ENCODE measurements around the gene SYT9.

Gene SYT9

DNA sequence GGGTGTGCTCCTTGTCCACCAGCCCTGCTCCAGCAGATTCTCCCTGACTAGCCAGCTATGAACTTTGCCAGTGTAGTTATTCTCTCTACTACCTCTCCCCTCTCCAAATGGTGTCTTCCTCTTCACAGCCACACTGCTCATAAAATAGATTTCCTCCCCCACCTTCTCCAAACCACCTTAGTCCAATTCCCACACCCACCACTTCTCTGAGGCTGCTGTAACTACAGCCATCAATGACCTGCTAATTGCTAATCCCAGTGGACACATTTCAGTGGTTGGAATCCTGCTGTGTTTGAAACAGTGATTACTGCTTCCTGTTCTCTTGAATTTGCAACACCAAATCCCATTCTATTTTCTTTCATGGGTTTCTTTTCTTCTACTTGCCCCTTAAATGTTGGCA, 23.4 kb downstream of the SYT9 start:
- no peak overlapping the region for H3K27ac ChIP-seq (ENCODE audit: low read length)
- no peak overlapping the region for H3K4me3 ChIP-seq (ENCODE audit: low read length)
- H3K36me3 ChIP-seq (ENCODE audit: control insufficient read depth, low read depth, low read length) = no peaks in the 10 kb centered on the region
- H3K4me1 ChIP-seq (ENCODE audit: control insufficient read depth, low read depth, low read length) = no peaks in the 10 kb centered on the region
- no peak overlapping the region for H3K9ac ChIP-seq (ENCODE audit: low read length)
- H3K9me3 ChIP-seq (ENCODE audit: control insufficient read depth, low read depth, low read length) = no peaks in the 10 kb centered on the region
- no peaks in the 10 kb centered on the region for H3K27me3 ChIP-seq (ENCODE audit: control insufficient read depth, insufficient read depth, low read length)

DNA sequence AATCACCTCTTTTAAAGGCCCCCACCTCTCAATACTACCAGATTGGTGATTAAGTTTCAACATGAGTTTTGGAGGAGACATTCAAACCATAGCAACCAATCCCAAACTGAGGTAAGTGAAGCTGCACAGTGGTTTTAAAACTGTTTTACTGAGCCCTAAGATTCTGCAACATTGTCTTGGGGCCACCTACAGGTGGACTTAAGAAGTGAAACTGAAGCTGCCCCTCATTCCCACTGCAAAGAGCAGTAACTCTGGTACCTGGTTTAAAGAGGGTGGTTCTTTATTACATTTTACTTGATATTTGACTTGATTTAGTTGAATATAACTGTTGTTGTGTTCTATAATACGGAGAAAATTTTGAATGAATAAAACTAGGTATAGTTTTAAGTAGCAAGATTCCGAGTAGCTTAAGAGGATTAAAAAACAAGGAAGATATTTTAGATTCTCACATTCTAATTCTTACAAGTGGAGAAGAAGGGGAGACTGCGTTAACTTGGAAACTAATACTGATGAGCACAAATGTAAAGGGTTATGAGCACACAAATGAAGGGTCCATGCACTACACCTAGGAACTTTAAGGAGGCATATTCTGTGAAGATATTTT, 26.7 kb downstream of the SYT9 start:
- Histone ChIP-seq H3K4me1 (ENCODE audit: control insufficient read depth, low read depth, low read length) (no peaks in the 10 kb centered on the region), H3K36me3 (ENCODE audit: control insufficient read depth, low read depth, low read length) (no peaks in the 10 kb centered on the region), H3K9ac (ENCODE audit: low read length) (no peak overlapping the region), H3K27me3 (ENCODE audit: control insufficient read depth, insufficient read depth, low read length) (no peaks in the 10 kb centered on the region), H3K4me3 (ENCODE audit: low read length) (no peak overlapping the region), H3K27ac (ENCODE audit: low read length) (no peak overlapping the region), H3K9me3 (ENCODE audit: control insufficient read depth, low read depth, low read length) (no peaks in the 10 kb centered on the region)

GRCh38 chr11:7279676-7280075, 28.0 kb downstream of the SYT9 start:
- no peaks in the 10 kb centered on the region for H3K9me3 ChIP-seq (ENCODE audit: control insufficient read depth, low read depth, low read length)
- H3K9ac ChIP-seq (ENCODE audit: low read length) = no peak overlapping the region
- no peak overlapping the region for H3K27ac ChIP-seq (ENCODE audit: low read length)
- no peaks in the 10 kb centered on the region for H3K27me3 ChIP-seq (ENCODE audit: control insufficient read depth, insufficient read depth, low read length)
- no peaks in the 10 kb centered on the region for H3K36me3 ChIP-seq (ENCODE audit: control insufficient read depth, low read depth, low read length)
- no peaks in the 10 kb centered on the region for H3K4me1 ChIP-seq (ENCODE audit: control insufficient read depth, low read depth, low read length)
- no peak overlapping the region for H3K4me3 ChIP-seq (ENCODE audit: low read length)

- Histone ChIP-seq H3K27ac (ENCODE audit: low read length) (no peak overlapping the region), H3K9me3 (ENCODE audit: control insufficient read depth, low read depth, low read length) (peaks cover 4% of the 10 kb centered on the region), H3K27me3 (ENCODE audit: control insufficient read depth, insufficient read depth, low read length) (no peaks in the 10 kb centered on the region), H3K36me3 (ENCODE audit: control insufficient read depth, low read depth, low read length) (no peaks in the 10 kb centered on the region), H3K9ac (ENCODE audit: low read length) (no peak overlapping the region), H3K4me1 (ENCODE audit: control insufficient read depth, low read depth, low read length) (no peaks in the 10 kb centered on the region), H3K4me3 (ENCODE audit: low read length) (no peak overlapping the region)
These were observed 29.4 kb downstream of the SYT9 start for GRCh38 chr11:7281079-7281478.

- H3K4me3 ChIP-seq (ENCODE audit: low read length) = no peak overlapping the region
- H3K4me1 ChIP-seq (ENCODE audit: control insufficient read depth, low read depth, low read length) = no peaks in the 10 kb centered on the region
- H3K9me3 ChIP-seq (ENCODE audit: control insufficient read depth, low read depth, low read length) = peaks cover 8% of the 10 kb centered on the region
- no peaks in the 10 kb centered on the region for H3K27me3 ChIP-seq (ENCODE audit: control insufficient read depth, insufficient read depth, low read length)
- H3K27ac ChIP-seq (ENCODE audit: low read length) = no peak overlapping the region
- H3K36me3 ChIP-seq (ENCODE audit: control insufficient read depth, low read depth, low read length) = no peaks in the 10 kb centered on the region
- no peak overlapping the region for H3K9ac ChIP-seq (ENCODE audit: low read length)
These were observed 30.1 kb downstream of the SYT9 start for GRCh38 chr11:7281809-7282208.

GRCh38 chr11:7286178-7286577, 34.5 kb downstream of the SYT9 start:
- peaks cover 8% of the 10 kb centered on the region for H3K9me3 ChIP-seq (ENCODE audit: control insufficient read depth, low read depth, low read length)
- no peak overlapping the region for H3K4me3 ChIP-seq (ENCODE audit: low read length)
- no peak overlapping the region for H3K27ac ChIP-seq (ENCODE audit: low read length)
- H3K4me1 ChIP-seq (ENCODE audit: control insufficient read depth, low read depth, low read length) = no peaks in the 10 kb centered on the region
- no peak overlapping the region for H3K9ac ChIP-seq (ENCODE audit: low read length)
- no peaks in the 10 kb centered on the region for H3K36me3 ChIP-seq (ENCODE audit: control insufficient read depth, low read depth, low read length)
- H3K27me3 ChIP-seq (ENCODE audit: control insufficient read depth, insufficient read depth, low read length) = no peaks in the 10 kb centered on the region

- no peaks in the 10 kb centered on the region for H3K4me1 ChIP-seq (ENCODE audit: control insufficient read depth, low read depth, low read length)
- no peak overlapping the region for H3K27ac ChIP-seq (ENCODE audit: low read length)
- H3K9ac ChIP-seq (ENCODE audit: low read length) = no peak overlapping the region
- H3K36me3 ChIP-seq (ENCODE audit: control insufficient read depth, low read depth, low read length) = no peaks in the 10 kb centered on the region
- peaks cover 3% of the 10 kb centered on the region for H3K9me3 ChIP-seq (ENCODE audit: control insufficient read depth, low read depth, low read length)
- H3K27me3 ChIP-seq (ENCODE audit: control insufficient read depth, insufficient read depth, low read length) = no peaks in the 10 kb centered on the region
- H3K4me3 ChIP-seq (ENCODE audit: low read length) = no peak overlapping the region
These were observed 39.6 kb downstream of the SYT9 start for GRCh38 chr11:7291100-7291829.

DNA sequence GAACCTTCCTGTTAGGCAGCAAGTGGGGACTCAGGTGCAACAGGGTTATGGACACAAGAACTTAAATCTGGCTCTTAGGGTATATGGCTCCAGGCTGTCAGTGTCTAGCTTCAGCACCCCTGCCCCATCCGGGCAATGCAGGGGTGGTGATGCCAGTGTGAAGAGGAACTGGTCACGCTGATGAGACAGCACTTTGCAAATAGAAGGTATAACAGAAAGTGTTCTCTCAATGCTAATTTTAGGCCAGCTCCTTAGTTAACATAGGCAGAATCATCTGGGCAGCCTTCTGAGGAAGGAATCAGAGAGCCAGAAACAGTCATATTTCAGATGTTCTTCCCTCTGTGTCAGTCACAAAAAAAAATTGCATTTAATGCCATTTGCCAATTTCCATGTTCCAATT, 41.2 kb downstream of the SYT9 start:
- Histone ChIP-seq H3K27me3 (ENCODE audit: control insufficient read depth, insufficient read depth, low read length) (no peaks in the 10 kb centered on the region), H3K9ac (ENCODE audit: low read length) (no peak overlapping the region), H3K9me3 (ENCODE audit: control insufficient read depth, low read depth, low read length) (no peaks in the 10 kb centered on the region), H3K4me1 (ENCODE audit: control insufficient read depth, low read depth, low read length) (no peaks in the 10 kb centered on the region), H3K4me3 (ENCODE audit: low read length) (no peak overlapping the region), H3K36me3 (ENCODE audit: control insufficient read depth, low read depth, low read length) (no peaks in the 10 kb centered on the region), H3K27ac (ENCODE audit: low read length) (no peak overlapping the region)

- Histone ChIP-seq H3K4me1 (ENCODE audit: control insufficient read depth, low read depth, low read length) (no peaks in the 10 kb centered on the region), H3K9ac (ENCODE audit: low read length) (no peak overlapping the region), H3K27ac (ENCODE audit: low read length) (no peak overlapping the region)
These were observed 47.7 kb downstream of the SYT9 start for GRCh38 chr11:7299393-7299792.

DNA sequence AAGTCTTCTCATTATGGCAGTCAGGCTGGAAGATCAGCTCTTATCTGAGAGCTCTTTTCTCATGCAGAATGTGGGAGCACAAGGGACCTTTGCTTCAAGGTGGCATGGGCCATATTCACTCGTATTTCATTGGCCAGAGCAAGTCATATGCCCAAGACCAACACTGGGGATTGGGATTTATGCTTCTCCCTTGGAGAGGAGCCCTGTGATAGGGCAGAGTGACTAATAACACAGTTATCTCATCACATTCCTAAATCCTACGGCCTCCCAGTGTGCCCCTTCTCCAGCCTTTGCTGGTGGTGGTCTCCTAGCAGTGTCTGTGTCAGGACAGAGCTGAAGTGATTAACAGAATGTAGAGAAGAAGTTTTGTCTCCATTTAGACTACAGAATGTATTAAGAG, 48.6 kb downstream of the SYT9 start:
- Histone ChIP-seq H3K9ac (ENCODE audit: low read length) (no peak overlapping the region), H3K27ac (ENCODE audit: low read length) (no peak overlapping the region), H3K27me3 (ENCODE audit: control insufficient read depth, insufficient read depth, low read length) (no peaks in the 10 kb centered on the region), H3K36me3 (ENCODE audit: control insufficient read depth, low read depth, low read length) (no peaks in the 10 kb centered on the region), H3K4me3 (ENCODE audit: low read length) (no peak overlapping the region), H3K9me3 (ENCODE audit: control insufficient read depth, low read depth, low read length) (no peaks in the 10 kb centered on the region), H3K4me1 (ENCODE audit: control insufficient read depth, low read depth, low read length) (no peaks in the 10 kb centered on the region)

More at GRCh38 chr11:7299393-7299792, 47.7 kb downstream of the SYT9 start:
- Histone ChIP-seq H3K9me3 (ENCODE audit: control insufficient read depth, low read depth, low read length) (no peaks in the 10 kb centered on the region), H3K36me3 (ENCODE audit: control insufficient read depth, low read depth, low read length) (no peaks in the 10 kb centered on the region), H3K27me3 (ENCODE audit: control insufficient read depth, insufficient read depth, low read length) (no peaks in the 10 kb centered on the region), H3K4me3 (ENCODE audit: low read length) (no peak overlapping the region)

- no peaks in the 10 kb centered on the region for H3K9me3 ChIP-seq (ENCODE audit: control insufficient read depth, low read depth, low read length)
- H3K4me3 ChIP-seq (ENCODE audit: low read length) = no peak overlapping the region
- H3K4me1 ChIP-seq (ENCODE audit: control insufficient read depth, low read depth, low read length) = no peaks in the 10 kb centered on the region
- H3K27ac ChIP-seq (ENCODE audit: low read length) = no peak overlapping the region
- no peak overlapping the region for H3K9ac ChIP-seq (ENCODE audit: low read length)
- H3K27me3 ChIP-seq (ENCODE audit: control insufficient read depth, insufficient read depth, low read length) = no peaks in the 10 kb centered on the region
- no peaks in the 10 kb centered on the region for H3K36me3 ChIP-seq (ENCODE audit: control insufficient read depth, low read depth, low read length)
These were observed 51.4 kb downstream of the SYT9 start for GRCh38 chr11:7303146-7303545.

GRCh38 chr11:7306900-7307299, 55.2 kb downstream of the SYT9 start:
- no peaks in the 10 kb centered on the region for H3K36me3 ChIP-seq (ENCODE audit: control insufficient read depth, low read depth, low read length)
- H3K9ac ChIP-seq (ENCODE audit: low read length) = no peak overlapping the region
- no peaks in the 10 kb centered on the region for H3K27me3 ChIP-seq (ENCODE audit: control insufficient read depth, insufficient read depth, low read length)
- no peaks in the 10 kb centered on the region for H3K4me1 ChIP-seq (ENCODE audit: control insufficient read depth, low read depth, low read length)
- no peak overlapping the region for H3K4me3 ChIP-seq (ENCODE audit: low read length)
- H3K27ac ChIP-seq (ENCODE audit: low read length) = no peak overlapping the region
- no peaks in the 10 kb centered on the region for H3K9me3 ChIP-seq (ENCODE audit: control insufficient read depth, low read depth, low read length)

All from iPS-18a (cell line).